Activated T-cell treated with anti-CD3 and anti-CD28 coated beads for 4 hours (primary cell): ENCODE data around the gene POLR3B.
A peak's percentile ranks its signal among the peaks of the same experiment; 100 is the strongest.
"Not testable (repeated sequence)": the region's sequence is repeated elsewhere in the genome, so short reads cannot be mapped to it uniquely, and the experiment has no call there.

ENCODE experiments used
- DNase-seq: peaks from one replicate; pipeline ENCODE4 v3.0.0-alpha.2; 2020

The POLR3B gene

DNA sequence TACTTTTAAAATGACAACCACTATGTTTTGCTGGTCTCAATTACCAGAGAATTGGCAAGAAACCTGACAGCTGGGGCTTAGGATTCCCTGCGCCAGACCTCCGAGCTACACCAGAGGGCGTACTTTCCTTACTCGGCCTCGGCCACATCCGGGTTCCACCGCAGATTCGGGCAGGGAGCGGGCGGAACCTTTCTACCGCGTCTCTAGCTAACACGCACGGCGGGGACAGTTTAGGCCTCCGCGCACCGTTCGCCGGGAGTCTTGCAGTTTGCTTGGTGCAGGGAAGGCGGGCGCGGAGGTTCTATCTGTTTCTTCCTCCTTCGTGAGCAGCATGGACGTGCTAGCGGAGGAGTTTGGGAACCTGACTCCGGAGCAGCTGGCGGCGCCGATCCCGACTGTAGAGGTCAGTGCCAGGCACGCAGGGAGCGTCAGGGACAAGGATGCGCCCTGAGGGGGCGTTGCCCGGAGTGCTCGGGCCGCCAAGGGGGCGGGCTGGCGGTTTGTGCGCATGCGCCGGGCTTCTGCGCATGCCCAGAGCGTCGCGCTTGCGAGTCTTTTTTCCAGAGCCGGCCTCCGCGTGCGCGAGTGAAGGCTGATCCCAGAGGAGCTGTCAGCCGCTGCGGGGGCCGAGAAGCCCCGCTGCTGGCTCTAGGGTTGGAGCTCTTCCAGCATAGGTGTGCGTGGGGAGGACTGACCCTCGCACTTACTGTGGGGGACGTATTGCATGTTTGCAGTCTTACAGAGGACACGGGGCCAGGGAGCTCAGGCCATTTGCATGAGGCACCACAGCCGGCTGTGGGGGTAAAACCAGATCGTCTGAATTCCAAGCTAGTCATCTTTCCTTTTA lies at the start of gene POLR3B:
TSS of gene POLR3B (plus strand) at position 200 of the 847 bp plus-strand sequence. CDS start at position 332, 132 bp downstream.
- peak; percentile 93 for DNase-seq

DNA sequence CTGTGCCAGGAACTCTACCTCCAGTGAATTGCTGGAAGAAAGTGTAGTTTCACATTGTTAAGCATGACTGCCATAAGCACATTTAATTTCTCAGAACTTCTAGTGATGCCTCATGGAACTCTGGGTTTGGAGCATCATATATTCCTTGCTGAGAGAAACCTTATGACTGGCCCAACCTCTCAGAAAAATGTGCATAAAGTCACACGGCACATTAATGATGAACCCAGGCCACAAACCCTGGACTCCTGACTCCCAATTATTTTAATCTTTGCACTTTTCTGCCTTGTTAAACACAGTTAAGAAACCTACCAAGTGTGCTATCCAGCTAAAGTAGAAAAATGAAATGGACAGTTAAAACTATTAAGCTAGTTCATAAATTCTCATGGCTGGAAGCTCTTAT lies 49.4 kb upstream of the POLR3B start:
- DNase-seq: no peak

DNA sequence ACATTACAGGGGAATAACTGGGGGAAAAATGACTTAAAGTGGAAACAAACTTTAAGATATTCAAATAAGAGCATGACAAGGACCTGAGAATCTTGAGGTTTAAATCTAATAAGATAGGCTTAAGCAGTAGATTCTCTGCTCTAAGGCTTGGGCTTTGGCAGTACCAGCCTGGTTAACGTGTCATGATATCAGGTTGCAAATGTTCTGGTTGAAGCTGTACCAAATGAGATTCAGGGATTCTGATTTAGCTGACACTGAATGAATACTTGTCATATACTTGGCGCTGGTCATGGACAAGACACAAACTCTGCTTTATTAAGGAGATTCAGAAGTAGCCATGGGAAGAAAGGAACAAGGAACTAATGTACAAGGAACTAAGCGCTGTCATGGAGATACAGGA lies 48.9 kb upstream of the POLR3B start:
- DNase-seq: no peak

GRCh38 chr12:106309671-106310505 lies 47.7 kb upstream of the POLR3B start:
- no peak for DNase-seq

- no peak for DNase-seq
Observed at GRCh38 chr12:106310687-106311086, 46.9 kb upstream of the POLR3B start.

DNA sequence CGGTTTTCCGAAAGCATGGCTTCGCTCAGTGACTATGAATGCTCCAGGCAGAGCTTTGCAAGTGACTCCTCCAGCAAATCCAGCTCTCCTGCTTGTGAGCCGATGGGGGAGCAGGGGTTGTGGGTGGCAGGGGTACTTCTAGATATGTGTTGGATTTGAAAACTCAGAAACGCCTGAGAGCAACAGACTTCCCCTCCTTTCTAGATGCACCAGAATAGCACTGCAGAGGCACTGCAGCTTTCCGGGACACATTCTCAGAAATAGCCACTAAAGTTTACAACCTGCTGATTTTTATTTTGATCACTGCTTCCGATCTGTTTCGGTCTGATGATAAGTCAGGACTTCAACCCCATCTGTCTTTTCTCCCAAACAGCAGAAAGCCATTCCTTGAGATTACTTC lies 46.4 kb upstream of the POLR3B start:
- DNase-seq: no peak

DNA sequence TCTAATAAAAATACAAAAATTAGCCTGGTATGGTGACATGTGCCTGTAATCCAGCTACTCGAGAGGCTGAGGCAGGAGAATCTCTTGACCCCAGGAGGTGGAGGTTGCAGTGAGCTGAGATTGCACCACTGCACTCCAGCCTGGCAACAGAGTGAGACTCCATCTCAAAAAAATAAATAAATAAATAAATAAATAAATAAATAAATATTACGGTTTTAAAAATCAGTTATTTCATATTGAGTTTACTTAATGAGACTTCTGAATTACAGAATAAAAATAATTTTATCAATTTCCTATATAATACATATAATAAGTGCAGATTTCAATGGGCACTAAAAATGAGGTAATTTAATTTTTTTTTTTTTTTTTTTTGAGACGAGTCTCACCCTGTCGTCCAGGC lies 44.1 kb upstream of the POLR3B start:
- DNase-seq: not testable (repeated sequence)

DNA sequence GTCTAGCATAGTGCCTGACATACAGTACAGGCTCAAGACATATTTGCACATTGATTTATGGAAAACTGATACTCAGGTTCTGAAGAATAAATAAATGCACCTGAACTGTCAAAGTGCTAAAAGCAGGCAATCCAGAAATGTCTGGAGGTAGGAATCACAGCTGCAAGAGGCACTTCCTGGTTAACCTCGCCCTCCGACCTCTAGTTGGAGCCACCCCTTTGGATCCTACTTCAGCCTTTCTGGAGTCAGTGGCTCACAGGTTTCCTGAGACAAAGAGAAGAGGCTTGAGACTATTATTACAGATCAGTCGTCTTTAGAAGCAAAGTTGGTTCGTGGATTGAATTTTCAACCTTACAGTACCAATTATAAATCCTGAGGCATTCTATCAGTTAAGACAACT lies 42.0 kb upstream of the POLR3B start:
- DNase-seq: no peak

DNA sequence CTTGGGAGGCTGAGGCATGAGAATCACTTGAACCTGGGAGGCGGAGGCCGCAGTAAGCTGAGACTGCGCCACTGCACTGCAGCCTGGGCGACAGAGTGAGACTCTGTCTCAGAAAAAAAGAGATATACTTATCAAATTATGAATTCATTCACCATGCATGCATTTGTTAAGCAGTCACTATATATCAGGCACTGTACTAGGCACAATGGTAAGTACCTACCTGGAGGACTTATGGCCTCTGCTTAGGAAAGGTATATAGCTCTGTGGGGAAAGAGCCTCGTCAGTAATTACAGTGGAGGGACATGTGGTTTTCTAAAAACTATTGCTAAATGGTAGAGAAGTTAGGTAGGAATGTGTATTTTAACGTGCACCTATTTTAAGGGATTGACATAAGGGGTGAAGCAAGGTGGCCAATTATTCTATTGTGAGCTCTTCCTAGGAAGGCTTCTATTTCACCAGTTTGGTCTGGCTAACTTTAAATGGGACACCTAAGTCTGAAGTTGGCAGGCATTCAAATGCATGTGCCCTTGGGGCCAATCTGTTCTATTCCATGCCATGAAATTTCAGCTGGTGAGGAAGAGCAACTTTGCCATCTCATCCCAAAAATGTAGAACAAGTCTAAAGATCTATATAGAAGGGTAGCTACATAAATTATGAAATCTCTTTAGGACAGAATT lies 40.0 kb upstream of the POLR3B start:
- DNase-seq: no peak

- no peak for DNase-seq
Observed at GRCh38 chr12:106321139-106321850, 36.3 kb upstream of the POLR3B start.

- DNase-seq: no peak
Observed at GRCh38 chr12:106323537-106323936, 34.0 kb upstream of the POLR3B start.

GRCh38 chr12:106327309-106327869 lies 30.2 kb upstream of the POLR3B start:
- DNase-seq: no peak

GRCh38 chr12:106328735-106329134 lies 28.8 kb upstream of the POLR3B start:
- no peak for DNase-seq

DNA sequence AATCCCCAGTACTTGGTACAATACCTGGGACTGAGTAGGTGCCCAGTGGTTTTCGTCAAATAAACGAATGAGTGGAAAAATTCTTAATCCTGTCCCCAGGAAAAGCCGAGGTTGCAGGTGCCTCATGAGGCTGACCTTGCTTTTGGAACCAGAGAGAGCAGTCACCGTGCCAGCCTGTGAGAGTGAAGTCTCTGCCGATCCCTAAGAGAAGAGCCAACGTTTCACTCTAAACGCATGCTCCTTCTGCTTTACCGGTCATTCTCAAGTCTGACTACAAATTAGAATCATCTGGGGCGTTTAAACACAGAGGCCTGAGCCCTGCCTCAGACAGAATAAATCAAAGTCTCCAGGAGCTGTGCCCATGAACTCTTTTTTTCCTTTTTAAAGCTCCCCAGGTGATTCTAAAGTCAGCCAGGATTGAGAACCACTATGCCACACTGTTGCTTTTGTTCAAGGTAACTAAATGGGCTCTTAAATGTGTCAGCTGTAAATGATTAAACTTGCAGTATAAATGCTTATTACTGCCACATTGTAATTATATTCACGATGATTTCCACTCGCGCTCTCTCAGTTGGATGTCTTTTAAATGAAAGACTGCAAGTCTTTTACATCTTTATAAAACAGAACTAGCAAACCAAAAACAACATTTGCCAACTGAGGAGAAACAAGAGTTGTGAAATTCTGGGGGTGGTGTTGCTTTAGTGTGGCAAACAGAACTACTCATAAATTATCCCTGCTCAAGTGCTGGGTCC lies 28.1 kb upstream of the POLR3B start:
- DNase-seq: no peak

DNA sequence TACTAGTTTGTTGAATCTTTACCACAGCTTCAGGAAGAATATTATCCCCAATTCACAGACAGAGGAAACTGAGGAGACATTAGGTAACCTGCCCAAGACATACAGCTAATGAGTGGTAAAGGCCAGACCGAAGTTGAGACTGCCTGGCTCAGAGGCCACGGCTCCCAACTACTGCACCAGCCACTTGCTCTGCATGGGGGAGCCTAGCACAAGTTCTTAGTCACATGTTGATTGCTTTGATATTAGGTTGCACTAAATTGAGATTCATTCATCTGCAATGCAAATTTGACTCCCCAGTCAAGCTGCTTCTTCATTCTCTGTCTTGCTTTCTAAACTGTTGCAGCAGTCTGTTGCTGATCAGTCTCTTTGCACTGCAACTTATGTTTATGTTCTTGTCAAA lies 25.9 kb upstream of the POLR3B start:
- DNase-seq: no peak

DNA sequence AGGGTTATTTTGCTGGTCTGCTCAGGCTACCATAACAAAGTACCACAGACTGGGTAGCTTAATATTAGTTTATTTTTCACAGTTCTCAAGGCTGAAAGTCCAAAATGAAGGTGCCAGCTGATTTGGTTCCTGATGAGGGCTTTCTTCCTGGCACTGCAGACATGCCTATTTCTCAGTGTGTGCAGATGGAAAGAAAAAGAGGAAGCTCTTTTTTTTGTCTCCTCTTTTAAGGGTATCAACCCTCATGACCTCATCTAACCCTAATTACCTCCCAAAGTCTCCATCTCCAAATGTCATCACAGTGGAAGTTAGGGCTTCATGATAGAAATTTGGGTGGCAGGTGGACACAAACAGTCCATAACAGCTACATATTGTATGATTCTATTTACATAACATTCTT lies 25.0 kb upstream of the POLR3B start:
- no peak for DNase-seq

DNA sequence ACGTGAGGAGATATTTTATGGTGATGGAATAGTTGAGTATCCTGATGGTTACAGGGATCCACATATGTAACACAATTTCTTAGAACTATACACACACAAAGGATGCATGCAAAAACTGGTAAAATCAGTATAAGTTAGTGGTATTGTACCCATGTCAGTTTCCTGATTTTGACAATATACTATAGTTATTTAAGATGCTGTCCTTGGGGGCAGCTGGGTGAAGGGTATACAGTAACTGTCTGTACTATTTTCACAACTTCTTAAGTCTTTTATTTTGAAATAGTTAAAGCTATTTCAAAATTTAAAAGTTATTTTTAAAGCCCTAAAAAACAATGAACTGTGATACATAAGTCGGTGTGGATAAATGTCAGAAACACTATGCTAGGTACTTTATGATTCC lies 24.5 kb upstream of the POLR3B start:
- no peak for DNase-seq

- no peak for DNase-seq
Observed at GRCh38 chr12:106333756-106334155, 23.8 kb upstream of the POLR3B start.

GRCh38 chr12:106341086-106341877 lies 16.3 kb upstream of the POLR3B start:
- no peak for DNase-seq

GRCh38 chr12:106342397-106343213 lies 14.9 kb upstream of the POLR3B start:
- no peak for DNase-seq
